NCI-H345 treated with DMSO at 0.1 percent for 48 hours (cell line): ENCODE data around the gene PPP3CA.

Source experiments
- DNase-seq: peaks from one replicate; lab custom pipeline; 2025; ENCODE audit not compliant: unreplicated experiment; lab: John Stamatoyannopoulos, UW

Gene PPP3CA

DNA sequence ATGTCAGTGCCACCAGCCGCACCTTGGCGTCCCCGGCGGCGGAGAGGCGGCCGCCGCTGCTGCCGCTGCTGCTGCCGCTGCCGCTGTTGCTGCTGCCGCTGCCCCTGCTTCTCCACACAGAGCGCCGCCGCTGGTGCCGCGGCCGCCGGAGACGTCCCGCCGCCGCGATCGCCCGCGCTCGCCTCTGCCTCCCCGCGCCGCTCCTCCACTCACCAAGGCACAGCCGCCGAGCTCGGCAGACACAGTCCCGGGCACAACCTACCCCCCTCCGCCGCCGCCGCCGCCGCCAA is at the start of gene PPP3CA:
Gene PPP3CA (minus strand): TSS at position 260 of the 290 bp plus-strand sequence.
- DNase-seq: no peak

- no peak for DNase-seq
Observed at GRCh38 chr4:101393256-101393655, 45.9 kb upstream of the PPP3CA start.

GRCh38 chr4:101370663-101371210 is 23.4 kb upstream of the PPP3CA start:
- no peak for DNase-seq

GRCh38 chr4:101367201-101367600 is 19.9 kb upstream of the PPP3CA start:
- DNase-seq: no peak

- no peak for DNase-seq
Observed at GRCh38 chr4:101366331-101366730, 19.0 kb upstream of the PPP3CA start.

GRCh38 chr4:101357751-101358150 is 10.4 kb upstream of the PPP3CA start:
- DNase-seq: no peak

DNA sequence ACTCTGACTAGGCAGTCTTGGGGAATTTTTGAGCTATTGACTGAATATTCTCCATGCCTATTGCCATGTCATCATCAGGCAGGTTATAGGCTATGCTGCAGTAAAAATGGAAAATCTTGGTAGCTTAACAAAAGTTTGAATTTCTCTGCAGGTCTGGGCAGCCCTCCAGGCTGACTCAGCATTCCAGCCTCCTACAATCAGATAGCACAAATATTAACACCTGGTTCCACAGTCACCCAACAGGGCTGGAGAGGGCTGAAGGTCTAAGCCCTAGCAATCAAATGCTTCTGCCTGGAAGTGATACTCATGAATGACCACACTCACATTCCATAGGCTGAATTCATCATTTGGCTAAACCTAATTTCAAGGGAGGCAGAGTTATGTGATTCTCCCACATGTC is 9.6 kb upstream of the PPP3CA start:
- no peak for DNase-seq

GRCh38 chr4:101355767-101356702 is 8.7 kb upstream of the PPP3CA start:
- no peak for DNase-seq

DNA sequence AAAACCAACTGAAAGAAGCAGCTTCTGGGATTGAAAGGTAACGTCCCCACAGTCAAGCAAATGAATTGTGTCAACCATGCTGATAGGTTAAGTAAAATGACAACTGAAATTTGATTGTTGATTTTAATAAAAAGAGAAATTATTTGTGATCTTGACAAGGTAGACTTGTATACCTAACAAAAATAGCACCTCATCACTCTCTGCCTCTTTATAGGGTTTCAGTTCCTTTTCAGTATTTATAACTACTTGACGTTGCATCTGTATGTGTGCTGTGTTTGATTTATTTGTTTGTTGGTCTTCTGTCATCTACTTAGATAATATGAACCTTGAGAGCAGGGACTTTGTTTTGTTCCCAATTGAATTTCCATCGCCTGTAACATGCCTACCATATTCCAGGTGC is 7.9 kb upstream of the PPP3CA start:
- no peak for DNase-seq

- no peak for DNase-seq
Observed at GRCh38 chr4:101349801-101350064, 2.4 kb upstream of the PPP3CA start.

GRCh38 chr4:101348995-101349800 is 1.9 kb upstream of the PPP3CA start:
- no peak for DNase-seq

- DNase-seq: no peak
Observed at GRCh38 chr4:101348367-101348827, 1.1 kb upstream of the PPP3CA start.

GRCh38 chr4:101347557-101348366 is 436 bp upstream of the PPP3CA start:
- DNase-seq: peak; percentile 78

DNA sequence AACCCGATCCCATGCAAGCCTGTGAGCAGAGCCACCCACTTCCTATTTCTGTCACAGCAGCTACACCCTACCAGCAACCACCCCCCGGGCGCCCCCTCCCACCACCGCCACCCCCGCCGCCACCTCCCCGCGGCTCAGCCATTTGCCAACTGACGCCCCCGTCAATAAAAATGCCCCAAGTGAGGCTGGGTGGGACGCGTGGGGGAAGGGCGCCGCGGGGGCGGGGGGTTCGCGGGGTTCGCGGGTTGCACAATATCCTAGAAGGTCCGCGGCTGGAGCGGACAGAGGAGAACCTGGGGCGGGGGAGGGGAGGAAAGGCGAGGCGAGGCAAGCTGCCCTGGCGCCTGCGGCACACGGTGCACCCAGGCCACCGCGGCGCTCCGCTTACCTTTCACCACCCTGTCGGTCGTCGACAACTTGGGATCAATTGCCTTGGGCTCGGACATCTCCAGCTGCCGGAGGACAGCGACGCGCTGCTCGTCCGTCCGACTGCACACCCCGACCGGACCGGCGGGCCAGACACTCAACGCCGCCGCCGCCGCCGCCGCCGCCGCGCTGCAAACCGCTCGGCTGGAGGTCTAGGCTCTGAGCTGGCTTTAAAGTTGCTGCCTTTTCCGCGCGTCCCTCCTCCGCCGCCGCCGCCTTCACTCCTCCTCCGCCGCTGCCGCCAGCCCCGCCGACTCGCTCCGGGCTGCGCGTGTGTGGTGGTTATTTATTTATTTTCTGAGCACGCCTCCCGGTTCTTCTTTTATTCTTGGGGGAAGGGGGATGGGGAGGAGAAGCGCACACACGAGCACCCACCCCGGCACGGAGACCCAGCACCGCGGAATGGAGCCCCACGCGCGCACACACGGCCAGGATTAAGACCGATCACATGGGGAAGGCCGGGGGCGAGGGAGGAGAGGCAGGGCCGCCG is 717 bp downstream of the PPP3CA start:
- DNase-seq: no peak

GRCh38 chr4:101345596-101346350 is 1.6 kb downstream of the PPP3CA start:
- DNase-seq: peak; percentile 13

GRCh38 chr4:101345271-101345595 is 2.1 kb downstream of the PPP3CA start:
- DNase-seq: no peak

GRCh38 chr4:101339332-101339731 is 8.0 kb downstream of the PPP3CA start:
- no peak for DNase-seq

DNA sequence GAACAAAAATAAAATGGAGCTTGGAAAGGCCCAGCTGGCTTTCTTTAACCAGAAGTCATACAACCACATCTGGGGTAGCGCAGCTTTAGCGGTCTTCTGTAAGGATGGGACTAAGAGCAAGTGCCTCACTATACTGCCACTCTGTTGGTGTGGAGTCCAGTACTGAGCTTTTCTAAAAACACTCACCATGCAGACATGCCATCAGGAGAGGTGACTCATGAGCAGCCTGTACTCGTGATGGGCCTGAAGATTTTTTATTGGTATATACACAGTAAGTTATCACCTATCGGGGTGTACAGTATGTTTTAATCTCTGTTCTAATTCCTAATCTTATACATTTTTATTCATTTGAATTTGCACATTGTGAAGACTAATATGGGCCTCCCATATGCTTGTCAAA is 9.6 kb downstream of the PPP3CA start:
- no peak for DNase-seq

DNA sequence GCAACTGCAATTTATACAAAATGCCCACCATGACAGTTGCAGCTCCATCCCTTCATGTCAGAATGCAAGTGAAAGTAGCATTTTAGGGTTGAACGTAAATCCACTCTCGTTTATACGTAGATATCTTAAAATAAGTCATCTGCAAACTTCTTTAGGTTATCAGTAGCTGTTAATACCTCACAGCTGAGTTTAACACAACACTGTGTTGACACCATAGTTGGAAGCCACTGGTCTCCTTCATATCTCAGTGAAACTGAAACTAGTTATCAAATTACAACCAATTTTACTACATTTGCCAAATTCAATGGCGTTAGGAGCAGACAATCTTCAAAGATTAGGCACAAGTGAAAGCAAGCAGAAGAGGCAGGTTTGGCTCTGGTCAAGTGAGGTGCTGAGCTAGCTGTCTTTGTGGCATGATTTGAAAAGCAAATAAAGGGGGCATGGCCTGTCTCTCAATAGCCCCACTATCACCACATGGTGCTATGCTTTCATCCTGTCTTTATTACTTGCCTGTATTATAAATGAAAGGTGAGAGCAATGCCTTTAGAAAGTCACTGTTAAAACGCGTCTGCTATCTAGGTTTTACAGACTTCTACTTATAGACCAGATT is 12.3 kb downstream of the PPP3CA start:
- DNase-seq: no peak
